ENCODE measurements around the gene MAOB.

GRCh38 chrX:43897290-43897689 lies 15.0 kb upstream of the MAOB start:
- TF ChIP-seq EZH2 (IDR thresholded peaks at IDR 0.05; ENCODE audit: insufficient read depth, poor library complexity, severe bottlenecking) (no peak), EZH2phosphoT487 (IDR thresholded peaks at IDR 0.05; ENCODE audit: insufficient read depth, low read depth) (no peak)
